HL-60 (cell line): ENCODE measurements around the gene SOBP.

Source experiments
- DNase-seq, 2 experiments: peaks; one replicate each; pipeline ENCODE4 v3.0.0-alpha.2; 2010 to 2020; ENCODE audit warnings: low read depth in 1 of 2, low spot score in 1 of 2
- H3K27ac ChIP-seq: fragments of 250-450 bp; sonication (Bioruptor Pico); replicated peaks from 2 replicates; pipeline ENCODE4 v1.5.1; 2020; ENCODE audit warnings: mild to moderate bottlenecking, moderate library complexity
- H3K27me3 ChIP-seq: fragments of 250-450 bp; sonication (Bioruptor Pico); 2 replicates; pipeline ENCODE4 v1.5.1; 2021; ENCODE audit warnings: mild to moderate bottlenecking, moderate library complexity; ENCODE audit not compliant: insufficient read depth, poor library complexity, severe bottlenecking
- H3K4me3 ChIP-seq: replicated peaks from 2 replicates; pipeline ENCODE4 v1.5.1; 2011; ENCODE audit warnings: mild to moderate bottlenecking, control low read depth, low read length; ENCODE audit not compliant: insufficient read depth
- GABPA ChIP-seq: IDR thresholded peaks from 2 replicates; pipeline ENCODE4 v1.6.1; 2012; ENCODE audit warnings: low read depth
- POLR2AphosphoS5 ChIP-seq: IDR thresholded peaks from 2 replicates; pipeline ENCODE4 v1.6.1; 2012; ENCODE audit warnings: low read depth
- SPI1 ChIP-seq: IDR thresholded peaks from 2 replicates; pipeline ENCODE4 v1.6.1; 2012; ENCODE audit warnings: low read depth, mild to moderate bottlenecking, borderline replicate concordance
- TF ChIP-seq, protein P1 (sequence below): IDR thresholded peaks from 2 replicates; pipeline ENCODE4 v1.6.1; 2012; ENCODE audit warnings: low read depth; ENCODE audit not compliant: insufficient replicate concordance
- TF ChIP-seq, protein P2 (sequence below): IDR thresholded peaks from one replicate; pipeline ENCODE4 v1.5.1; 2011; ENCODE audit warnings: low read length, control low read depth, inconsistent platforms; ENCODE audit not compliant: insufficient read depth

The SOBP gene

DNA sequence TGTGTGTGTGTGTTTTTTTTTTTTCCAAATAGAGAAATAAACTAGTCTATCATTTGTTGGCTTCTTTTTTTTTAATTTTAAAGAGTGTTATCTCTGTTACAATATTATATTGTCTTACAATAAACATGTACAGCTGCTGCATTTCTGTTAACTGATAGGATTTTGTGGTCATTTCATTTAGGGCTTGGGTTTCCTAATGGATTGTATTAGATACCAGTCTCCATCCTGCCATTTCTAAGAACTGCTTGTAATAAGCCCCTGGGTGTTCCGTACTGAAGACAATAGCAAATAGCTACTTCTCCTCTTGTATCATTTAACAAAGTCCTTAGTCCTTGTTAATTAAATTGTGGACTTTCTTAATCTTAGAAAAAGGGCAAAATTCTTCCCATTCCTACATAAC, 45.7 kb downstream of the SOBP start:
- Histone ChIP-seq H3K4me3 (no peak overlapping the region), H3K27me3 (peaks cover 4% of the 10 kb centered on the region), H3K27ac (no peak overlapping the region)
- DNase-seq, result no peak
- TF ChIP-seq, protein P1, sequence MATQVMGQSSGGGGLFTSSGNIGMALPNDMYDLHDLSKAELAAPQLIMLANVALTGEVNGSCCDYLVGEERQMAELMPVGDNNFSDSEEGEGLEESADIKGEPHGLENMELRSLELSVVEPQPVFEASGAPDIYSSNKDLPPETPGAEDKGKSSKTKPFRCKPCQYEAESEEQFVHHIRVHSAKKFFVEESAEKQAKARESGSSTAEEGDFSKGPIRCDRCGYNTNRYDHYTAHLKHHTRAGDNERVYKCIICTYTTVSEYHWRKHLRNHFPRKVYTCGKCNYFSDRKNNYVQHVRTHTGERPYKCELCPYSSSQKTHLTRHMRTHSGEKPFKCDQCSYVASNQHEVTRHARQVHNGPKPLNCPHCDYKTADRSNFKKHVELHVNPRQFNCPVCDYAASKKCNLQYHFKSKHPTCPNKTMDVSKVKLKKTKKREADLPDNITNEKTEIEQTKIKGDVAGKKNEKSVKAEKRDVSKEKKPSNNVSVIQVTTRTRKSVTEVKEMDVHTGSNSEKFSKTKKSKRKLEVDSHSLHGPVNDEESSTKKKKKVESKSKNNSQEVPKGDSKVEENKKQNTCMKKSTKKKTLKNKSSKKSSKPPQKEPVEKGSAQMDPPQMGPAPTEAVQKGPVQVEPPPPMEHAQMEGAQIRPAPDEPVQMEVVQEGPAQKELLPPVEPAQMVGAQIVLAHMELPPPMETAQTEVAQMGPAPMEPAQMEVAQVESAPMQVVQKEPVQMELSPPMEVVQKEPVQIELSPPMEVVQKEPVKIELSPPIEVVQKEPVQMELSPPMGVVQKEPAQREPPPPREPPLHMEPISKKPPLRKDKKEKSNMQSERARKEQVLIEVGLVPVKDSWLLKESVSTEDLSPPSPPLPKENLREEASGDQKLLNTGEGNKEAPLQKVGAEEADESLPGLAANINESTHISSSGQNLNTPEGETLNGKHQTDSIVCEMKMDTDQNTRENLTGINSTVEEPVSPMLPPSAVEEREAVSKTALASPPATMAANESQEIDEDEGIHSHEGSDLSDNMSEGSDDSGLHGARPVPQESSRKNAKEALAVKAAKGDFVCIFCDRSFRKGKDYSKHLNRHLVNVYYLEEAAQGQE, result no peak
- TF ChIP-seq, protein P2, sequence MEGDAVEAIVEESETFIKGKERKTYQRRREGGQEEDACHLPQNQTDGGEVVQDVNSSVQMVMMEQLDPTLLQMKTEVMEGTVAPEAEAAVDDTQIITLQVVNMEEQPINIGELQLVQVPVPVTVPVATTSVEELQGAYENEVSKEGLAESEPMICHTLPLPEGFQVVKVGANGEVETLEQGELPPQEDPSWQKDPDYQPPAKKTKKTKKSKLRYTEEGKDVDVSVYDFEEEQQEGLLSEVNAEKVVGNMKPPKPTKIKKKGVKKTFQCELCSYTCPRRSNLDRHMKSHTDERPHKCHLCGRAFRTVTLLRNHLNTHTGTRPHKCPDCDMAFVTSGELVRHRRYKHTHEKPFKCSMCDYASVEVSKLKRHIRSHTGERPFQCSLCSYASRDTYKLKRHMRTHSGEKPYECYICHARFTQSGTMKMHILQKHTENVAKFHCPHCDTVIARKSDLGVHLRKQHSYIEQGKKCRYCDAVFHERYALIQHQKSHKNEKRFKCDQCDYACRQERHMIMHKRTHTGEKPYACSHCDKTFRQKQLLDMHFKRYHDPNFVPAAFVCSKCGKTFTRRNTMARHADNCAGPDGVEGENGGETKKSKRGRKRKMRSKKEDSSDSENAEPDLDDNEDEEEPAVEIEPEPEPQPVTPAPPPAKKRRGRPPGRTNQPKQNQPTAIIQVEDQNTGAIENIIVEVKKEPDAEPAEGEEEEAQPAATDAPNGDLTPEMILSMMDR, result no peak
- no peak for TF ChIP-seq GABPA
- TF ChIP-seq POLR2AphosphoS5, result no peak

DNA sequence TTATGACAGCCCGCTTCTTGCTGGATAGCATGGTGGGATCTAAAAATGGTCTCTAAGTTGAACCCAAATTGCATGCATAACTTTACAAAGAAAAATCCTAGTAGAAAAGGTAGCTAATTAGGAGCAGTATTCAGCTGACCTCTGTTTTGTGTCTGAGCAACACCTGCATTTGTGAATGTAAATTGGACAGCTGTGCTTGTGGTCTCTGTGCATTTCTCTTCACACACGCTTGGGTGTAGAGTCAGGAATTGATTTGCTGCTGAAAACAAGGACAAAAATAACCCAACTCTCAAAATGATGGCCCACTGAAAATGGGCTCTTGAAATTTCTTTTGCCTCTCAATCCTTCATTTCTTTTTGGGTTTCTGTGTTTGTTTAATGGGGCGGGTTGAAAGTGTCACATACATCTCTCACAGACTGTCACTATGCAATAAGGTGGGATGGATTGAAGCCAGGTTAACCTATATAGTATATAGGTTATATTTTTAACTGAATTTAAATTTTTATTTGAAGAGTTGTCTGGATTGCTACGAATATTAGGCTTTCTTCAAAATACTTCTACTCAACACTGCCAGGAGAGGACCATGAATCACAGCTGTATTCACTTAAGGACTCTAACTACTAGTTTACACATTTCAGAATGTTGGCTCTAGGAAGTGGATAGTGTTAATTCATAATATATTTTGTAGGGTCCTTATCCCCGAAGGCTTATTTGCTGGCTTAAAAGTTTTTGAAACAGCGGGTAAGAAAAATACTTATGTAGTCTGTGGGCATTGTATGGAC, 46.5 kb downstream of the SOBP start:
- DNase-seq, result no peak
- Histone ChIP-seq H3K27me3 (peaks cover 4% of the 10 kb centered on the region), H3K27ac (no peak overlapping the region), H3K4me3 (no peak overlapping the region)
- TF ChIP-seq POLR2AphosphoS5 (no peak), GABPA (no peak), SPI1 (no peak)
- TF ChIP-seq, protein P2, result no peak
- TF ChIP-seq, protein P1, result no peak

DNA sequence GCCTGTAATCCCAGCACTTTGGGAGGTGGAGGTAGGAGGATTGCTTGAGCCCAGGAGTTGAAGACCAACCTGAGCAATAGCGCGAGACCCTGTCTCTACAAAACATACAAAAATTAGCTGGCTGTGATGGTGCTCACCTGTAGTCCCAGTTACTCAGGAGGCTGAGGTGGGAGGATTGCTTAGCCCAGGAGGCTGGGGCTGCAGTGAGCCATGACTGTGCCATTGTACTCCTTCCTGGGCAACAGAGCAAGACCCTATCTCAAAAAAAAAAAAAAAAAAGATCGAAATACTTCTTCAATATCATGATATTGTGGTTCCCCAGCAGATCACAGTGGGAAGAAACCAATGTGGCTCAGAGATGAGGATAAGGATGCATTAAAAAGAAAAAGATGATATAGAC, 47.6 kb downstream of the SOBP start:
- TF ChIP-seq, protein P2, result no peak
- TF ChIP-seq, protein P1, result no peak
- no peak for TF ChIP-seq SPI1
- no peak for TF ChIP-seq POLR2AphosphoS5
- no peak for TF ChIP-seq GABPA
- Histone ChIP-seq H3K4me3 (no peak overlapping the region), H3K27ac (no peak overlapping the region), H3K27me3 (peaks cover 4% of the 10 kb centered on the region)
- no peak for DNase-seq
